CD14-positive monocyte (primary cell): Measurements from ENCODE around the gene TEX38. TPM values are rescaled to one million over a fixed set of nuclear protein-coding genes. Genes with fewer than 3 reads are reported as not detected.

Source experiments
- DNase-seq, 3 donors: peaks; one replicate each; pipeline ENCODE4 v3.0.0-alpha.2; 2011 to 2022
- H2AFZ ChIP-seq: 2 replicates; pipeline ENCODE4 v1.6.0; 2012; ENCODE audit warnings: mild to moderate bottlenecking, low read depth, low read length, inconsistent platforms; ENCODE audit not compliant: insufficient read depth, poor library complexity, severe bottlenecking
- H3K27ac ChIP-seq, 2 donors: 1 replicate in 1 of 2; 2 replicates in 1 of 2; pipeline ENCODE4 v1.5.1; 2012 to 2013; ENCODE audit warnings: low read length in 2 of 2, control low read depth in 1 of 2, inconsistent platforms in 1 of 2, low read depth in 1 of 2, mild to moderate bottlenecking in 1 of 2
- H3K27me3 ChIP-seq, 2 donors: one replicate each; pipeline versions ENCODE4 v1.6.0 to v1.6.1; 2011 to 2013; ENCODE audit warnings: low read length in 2 of 2; ENCODE audit not compliant: control insufficient read depth in 2 of 2, insufficient read depth in 2 of 2
- H3K36me3 ChIP-seq, 2 donors: replicated peaks in 1 of 2; 1 replicate in 1 of 2; 2 replicates in 1 of 2; pipeline versions ENCODE4 v1.5.1 to v1.6.1; 2012 to 2013; ENCODE audit warnings: low read length in 2 of 2, control low read depth in 1 of 2, inconsistent platforms in 1 of 2, mild to moderate bottlenecking in 1 of 2; ENCODE audit not compliant: insufficient read depth in 2 of 2, control insufficient read depth in 1 of 2
- H3K4me1 ChIP-seq, 2 donors: 1 replicate in 1 of 2; 2 replicates in 1 of 2; pipeline versions ENCODE4 v1.5.1 to v1.6.1; 2012 to 2013; ENCODE audit warnings: low read length in 2 of 2, control low read depth in 1 of 2, inconsistent platforms in 1 of 2, mild to moderate bottlenecking in 1 of 2, moderate library complexity in 1 of 2; ENCODE audit not compliant: insufficient read depth in 2 of 2, control insufficient read depth in 1 of 2
- H3K4me2 ChIP-seq: replicated peaks from 2 replicates; pipeline ENCODE3; 2012; ENCODE audit warnings: low read length, moderate library complexity, mild to moderate bottlenecking; ENCODE audit not compliant: poor library complexity, severe bottlenecking; ENCODE audit errors: extremely low read depth
- H3K4me3 ChIP-seq, 3 experiments: fragments of 200-600 bp in 1 of 3; sonication (generic) in 1 of 3; replicated peaks in 1 of 3; 1 replicate in 2 of 3; 2 replicates in 1 of 3; pipeline ENCODE4 v1.5.1; 2011 to 2013; ENCODE audit warnings: low read length in 3 of 3, mild to moderate bottlenecking in 3 of 3, control low read depth in 2 of 3, low read depth in 2 of 3, inconsistent platforms in 1 of 3, moderate library complexity in 1 of 3
- H3K79me2 ChIP-seq: 2 replicates; pipeline ENCODE4 v1.6.0; 2012; ENCODE audit warnings: mild to moderate bottlenecking, control low read depth, inconsistent platforms, low read length, moderate library complexity; ENCODE audit not compliant: insufficient read depth
- H3K9ac ChIP-seq: 2 replicates; pipeline ENCODE4 v1.6.0; 2017; ENCODE audit warnings: low read length, mild to moderate bottlenecking; ENCODE audit not compliant: insufficient read depth, poor library complexity, severe bottlenecking
- H3K9me3 ChIP-seq, 2 donors: replicated peaks in 1 of 2; 1 replicate in 1 of 2; 2 replicates in 1 of 2; pipeline versions ENCODE4 v1.5.1 to v1.6.1; 2012 to 2013; ENCODE audit warnings: low read length in 2 of 2, control low read depth in 1 of 2; ENCODE audit not compliant: control insufficient read depth in 1 of 2, insufficient read depth in 1 of 2
- H4K20me1 ChIP-seq: 2 replicates; pipeline ENCODE4 v1.6.0; 2012; ENCODE audit warnings: mild to moderate bottlenecking, low read length, control low read depth, moderate library complexity; ENCODE audit not compliant: insufficient read depth
- H3K27ac Mint-ChIP-seq, 7 donors: one replicate each; pipeline ENCODE4 v1.8.0; 2020; ENCODE audit warnings: mild to moderate bottlenecking in 7 of 7, mixed read lengths in 7 of 7, moderate library complexity in 6 of 7, inconsistent platforms in 2 of 7
- H3K27me3 Mint-ChIP-seq, 3 donors: one replicate each; pipeline ENCODE4 v1.8.0; 2021 to 2022; ENCODE audit warnings: low read depth in 3 of 3, mild to moderate bottlenecking in 3 of 3, mixed read lengths in 3 of 3, moderate library complexity in 3 of 3, inconsistent platforms in 1 of 3
- H3K36me3 Mint-ChIP-seq, 2 donors: one replicate each; pipeline ENCODE4 v1.8.0; 2020; ENCODE audit warnings: mixed read lengths in 2 of 2, inconsistent platforms in 1 of 2, mild to moderate bottlenecking in 1 of 2
- H3K4me1 Mint-ChIP-seq: one replicate; pipeline ENCODE4 v1.8.0; 2020; ENCODE audit warnings: mild to moderate bottlenecking, mixed read lengths
- H3K4me3 Mint-ChIP-seq, 2 donors: one replicate each; pipeline ENCODE4 v1.8.0; 2020; ENCODE audit warnings: mild to moderate bottlenecking in 2 of 2, mixed read lengths in 2 of 2, moderate library complexity in 1 of 2
- H3K9me3 Mint-ChIP-seq, 7 donors: one replicate each; pipeline ENCODE4 v1.8.0; 2020 to 2022; ENCODE audit warnings: mixed read lengths in 7 of 7, mild to moderate bottlenecking in 6 of 7, moderate library complexity in 6 of 7, inconsistent platforms in 2 of 7
- WGBS: methylation state at CpG from one replicate; pipeline ENCODE4 v1.1.5; 2013; ENCODE audit warnings: missing lambda C conversion rate; ENCODE audit not compliant: insufficient coverage; 5-methylcytosine and 5-hydroxymethylcytosine counted together
- intact Hi-C, 2 donors: fragments of 100-400 bp; cut with micrococcal nuclease; formaldehyde crosslinking; loops; one replicate each; pipeline versions ENCODE4 v1.15.0 to v1.15.1; 2023
- polyA plus RNA-seq, 3 donors: library from polyadenylated mRNA; depleted of rRNA in 1 of 3; unstranded in 2 of 3; stranded (reverse) in 1 of 3; fragments of 300-500 nt in 2 of 3; fragments of >200 nt in 1 of 3; fragmentation: Illumina TruSeq in 2 of 3; gene quantifications; 1 replicate in 2 of 3; 2 replicates in 1 of 3; pipeline ENCODE4 v1.2.3, GENCODE V29; 2012 to 2021
- TF ChIP-seq, protein P1 (sequence below): fragments of 200-600 bp; IDR thresholded peaks from one replicate; pipeline ENCODE4 v1.8.0; 2022; ENCODE audit warnings: antibody characterized with exemption, mild to moderate bottlenecking

TEX38 gene
- polyA plus RNA-seq, 3 donors, result not detected

DNA sequence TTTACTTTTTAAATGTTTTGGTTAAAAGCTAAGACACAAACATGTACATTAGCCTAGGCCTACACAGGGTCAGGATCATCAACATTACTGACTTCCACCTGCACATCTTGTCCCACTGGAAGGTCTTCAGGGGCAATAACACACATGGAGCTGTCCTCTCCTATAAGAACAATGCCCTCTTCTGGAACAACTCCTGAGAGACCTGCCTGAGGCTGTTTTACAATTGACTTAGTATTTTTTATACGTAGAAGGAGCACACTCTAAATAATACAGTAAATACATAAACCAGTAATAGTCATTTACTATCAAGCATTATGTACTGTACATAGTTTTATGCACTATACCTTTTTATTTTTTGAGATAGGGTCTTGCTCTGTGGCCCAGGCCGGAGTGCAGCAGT is 40.9 kb upstream of the TEX38 start:
- peaks cover 0 to 2% (median 1%) of the 10 kb centered on the region in 3 donors for H3K27me3 Mint-ChIP-seq
- TF ChIP-seq, protein P1, sequence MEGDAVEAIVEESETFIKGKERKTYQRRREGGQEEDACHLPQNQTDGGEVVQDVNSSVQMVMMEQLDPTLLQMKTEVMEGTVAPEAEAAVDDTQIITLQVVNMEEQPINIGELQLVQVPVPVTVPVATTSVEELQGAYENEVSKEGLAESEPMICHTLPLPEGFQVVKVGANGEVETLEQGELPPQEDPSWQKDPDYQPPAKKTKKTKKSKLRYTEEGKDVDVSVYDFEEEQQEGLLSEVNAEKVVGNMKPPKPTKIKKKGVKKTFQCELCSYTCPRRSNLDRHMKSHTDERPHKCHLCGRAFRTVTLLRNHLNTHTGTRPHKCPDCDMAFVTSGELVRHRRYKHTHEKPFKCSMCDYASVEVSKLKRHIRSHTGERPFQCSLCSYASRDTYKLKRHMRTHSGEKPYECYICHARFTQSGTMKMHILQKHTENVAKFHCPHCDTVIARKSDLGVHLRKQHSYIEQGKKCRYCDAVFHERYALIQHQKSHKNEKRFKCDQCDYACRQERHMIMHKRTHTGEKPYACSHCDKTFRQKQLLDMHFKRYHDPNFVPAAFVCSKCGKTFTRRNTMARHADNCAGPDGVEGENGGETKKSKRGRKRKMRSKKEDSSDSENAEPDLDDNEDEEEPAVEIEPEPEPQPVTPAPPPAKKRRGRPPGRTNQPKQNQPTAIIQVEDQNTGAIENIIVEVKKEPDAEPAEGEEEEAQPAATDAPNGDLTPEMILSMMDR, result no peak
- H2AFZ ChIP-seq, result no peak overlapping the region
- H3K4me1 Mint-ChIP-seq, result no peaks in the 10 kb centered on the region
- H3K27me3 ChIP-seq, result no peaks in the 10 kb centered on the region
- no peaks in the 10 kb centered on the region for H4K20me1 ChIP-seq
- WGBS, result 100% methylated on average over 1 of the region's 2 CpGs
- H3K4me2 ChIP-seq, result no peak overlapping the region
- H3K9me3 Mint-ChIP-seq, result peaks cover 0 to 2% (median 0%) of the 10 kb centered on the region in 7 donors
- intact Hi-C loops, result no loop called here
- peaks cover 40 to 41% of the 10 kb centered on the region in 2 donors for H3K36me3 Mint-ChIP-seq
- H3K4me1 ChIP-seq, result no peaks in the 10 kb centered on the region
- no peaks in the 10 kb centered on the region for H3K79me2 ChIP-seq
- no peak overlapping the region for H3K4me3 ChIP-seq
- H3K36me3 ChIP-seq, result peaks cover 40 to 55% of the 10 kb centered on the region in 2 donors
- H3K27ac Mint-ChIP-seq, result no peak overlapping the region
- no peak for DNase-seq
- H3K9ac ChIP-seq, result no peak overlapping the region
- H3K4me3 Mint-ChIP-seq, result no peak overlapping the region
- H3K27ac ChIP-seq, result no peak overlapping the region
- H3K9me3 ChIP-seq, result no peaks in the 10 kb centered on the region

DNA sequence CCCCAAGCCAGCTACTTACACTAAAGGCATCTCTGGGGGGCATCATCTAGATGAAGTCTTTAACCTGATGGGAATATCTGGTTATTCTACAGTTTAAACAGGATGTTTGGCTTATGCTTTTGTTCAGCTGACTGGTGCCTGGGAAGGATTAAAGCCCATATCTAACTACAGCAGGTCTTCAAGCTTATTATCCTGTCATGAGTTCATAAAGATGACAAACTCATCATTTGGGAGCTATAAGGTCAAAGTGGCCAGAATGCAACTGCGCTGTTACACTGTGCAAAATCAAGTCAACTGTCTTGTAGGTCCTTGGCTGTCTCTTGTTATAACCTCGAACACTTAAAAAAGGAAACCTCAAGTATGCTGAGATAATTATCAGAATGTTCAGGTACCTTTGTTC is 36.4 kb upstream of the TEX38 start:
- H3K27me3 ChIP-seq, result no peaks in the 10 kb centered on the region
- intact Hi-C loops, result no loop called here
- H3K27me3 Mint-ChIP-seq, result no peaks in the 10 kb centered on the region
- TF ChIP-seq, protein P1, result no peak
- DNase-seq, result no peak
- no peak overlapping the region for H3K9ac ChIP-seq
- no peak overlapping the region for H3K4me2 ChIP-seq
- H3K4me3 ChIP-seq, result no peak overlapping the region
- H3K4me3 Mint-ChIP-seq, result no peak overlapping the region
- peak overlapping the region in 1 of 7 donors; percentile 33 for H3K27ac Mint-ChIP-seq
- no peaks in the 10 kb centered on the region for H3K79me2 ChIP-seq
- peaks cover 42 to 79% of the 10 kb centered on the region in 2 donors for H3K36me3 ChIP-seq
- no peaks in the 10 kb centered on the region for H3K9me3 ChIP-seq
- peaks cover 54 to 72% of the 10 kb centered on the region in 2 donors for H3K36me3 Mint-ChIP-seq
- H3K4me1 Mint-ChIP-seq, result no peaks in the 10 kb centered on the region
- H2AFZ ChIP-seq, result no peak overlapping the region
- no peaks in the 10 kb centered on the region for H3K4me1 ChIP-seq
- H4K20me1 ChIP-seq, result no peaks in the 10 kb centered on the region
- no CpG with 5 or more reads among the region's 2 CpGs for WGBS
- H3K27ac ChIP-seq, result no peak overlapping the region
- H3K9me3 Mint-ChIP-seq, result no peaks in the 10 kb centered on the region
